HuH-7.5 (cell line): Measurements from ENCODE around the gene SERPINA10.
"Not testable (repeated sequence)": the region's sequence is repeated elsewhere in the genome, so short reads cannot be mapped to it uniquely, and the experiment has no call there.

Source experiments
- DNase-seq: peaks from one replicate; pipeline ENCODE4 v3.0.0; 2011; ENCODE audit warnings: low spot score

The SERPINA10 gene

GRCh38 chr14:94313991-94314655 is 21.1 kb upstream of the SERPINA10 start:
- no peak for DNase-seq

GRCh38 chr14:94312481-94313246 is 19.6 kb upstream of the SERPINA10 start:
- DNase-seq, result no peak

GRCh38 chr14:94310248-94310647 is 17.2 kb upstream of the SERPINA10 start:
- DNase-seq, result no peak

- no peak for DNase-seq
These were observed 16.7 kb upstream of the SERPINA10 start for GRCh38 chr14:94309721-94310120.

GRCh38 chr14:94307410-94307992 is 14.4 kb upstream of the SERPINA10 start:
- no peak for DNase-seq

DNA sequence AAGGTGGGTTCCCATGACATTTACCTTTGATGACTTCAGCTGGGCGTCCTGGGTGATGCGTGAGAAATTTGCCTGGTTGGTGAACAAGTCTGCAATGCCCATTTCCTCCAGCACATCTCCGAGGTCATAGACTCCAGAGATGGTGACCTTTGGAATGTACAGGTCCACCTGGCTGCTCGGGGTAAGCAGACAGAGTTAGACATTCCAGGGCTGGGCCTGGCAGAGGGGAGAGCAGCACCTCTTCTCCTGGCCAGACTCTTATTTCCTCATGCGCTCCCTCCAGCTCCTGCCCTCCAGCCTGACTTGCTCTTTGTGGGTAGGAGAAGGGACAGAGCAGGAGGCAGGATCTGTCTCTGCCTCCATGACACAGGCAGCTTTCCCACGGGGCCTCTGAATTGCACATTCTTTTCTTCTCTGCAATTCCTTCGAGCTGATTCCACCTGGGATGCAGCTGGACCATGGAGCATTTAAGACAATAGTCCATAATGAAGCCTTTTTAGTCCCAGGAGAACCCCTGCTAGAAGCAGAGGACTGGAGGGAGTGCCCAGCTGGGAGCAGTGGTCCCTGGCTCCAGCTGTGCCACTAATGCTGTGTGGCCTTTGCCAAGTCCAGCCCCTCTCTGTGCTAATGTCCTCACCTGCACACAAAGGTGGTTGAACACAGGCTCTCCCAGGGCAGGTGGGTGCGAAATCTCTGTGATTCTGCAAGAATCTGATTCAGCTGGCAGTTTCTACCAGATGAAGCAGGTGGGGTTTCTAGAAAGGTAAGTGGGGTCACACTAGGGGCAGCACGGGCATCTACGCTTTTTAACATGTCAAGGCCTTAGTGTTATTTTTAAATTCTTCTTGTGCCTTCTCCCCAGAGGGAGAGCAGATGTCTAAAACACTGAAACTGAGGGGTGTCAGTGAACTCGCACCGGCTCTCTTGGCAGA is 13.2 kb upstream of the SERPINA10 start:
- no peak for DNase-seq

DNA sequence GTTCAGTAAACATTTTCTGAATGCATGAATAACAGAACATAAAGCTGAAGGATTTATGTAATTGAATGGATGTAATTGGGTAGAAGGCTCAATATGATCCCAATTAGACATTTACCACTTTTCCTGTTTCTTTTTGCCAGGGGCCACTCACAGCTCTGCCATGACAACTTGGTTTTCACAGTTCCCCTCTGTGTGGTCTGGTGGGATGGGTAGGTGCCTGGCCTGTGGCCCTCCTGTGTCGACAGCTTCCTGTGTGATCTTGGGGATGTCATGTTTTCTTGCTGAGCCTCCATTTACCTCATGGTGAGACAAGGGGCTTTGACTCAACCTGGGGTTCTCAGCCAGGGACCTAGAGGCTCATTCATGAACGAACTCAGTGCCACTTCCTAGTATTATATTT is 12.6 kb upstream of the SERPINA10 start:
- no peak for DNase-seq

- DNase-seq, result no peak
These were observed 11.2 kb upstream of the SERPINA10 start for GRCh38 chr14:94304243-94304642.

DNA sequence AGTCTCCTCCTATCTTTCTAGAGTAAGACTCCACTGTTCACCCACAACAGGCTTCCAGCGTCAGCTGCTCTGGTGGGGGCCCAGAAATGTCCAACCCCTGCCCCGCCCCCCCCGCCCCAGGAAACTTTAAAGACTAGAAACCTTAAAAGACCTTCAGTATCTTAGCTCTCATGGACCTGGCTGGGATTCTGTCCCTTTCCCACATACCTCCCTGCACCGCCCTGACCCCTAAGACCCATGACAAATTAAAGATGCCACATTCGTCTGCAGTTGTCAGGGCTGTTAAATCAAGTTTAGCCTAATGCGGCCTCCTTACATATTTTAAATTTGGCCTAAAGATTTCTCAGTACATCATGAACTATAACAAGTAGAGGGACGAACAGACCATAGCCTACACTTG is 10.0 kb upstream of the SERPINA10 start:
- no peak for DNase-seq

DNA sequence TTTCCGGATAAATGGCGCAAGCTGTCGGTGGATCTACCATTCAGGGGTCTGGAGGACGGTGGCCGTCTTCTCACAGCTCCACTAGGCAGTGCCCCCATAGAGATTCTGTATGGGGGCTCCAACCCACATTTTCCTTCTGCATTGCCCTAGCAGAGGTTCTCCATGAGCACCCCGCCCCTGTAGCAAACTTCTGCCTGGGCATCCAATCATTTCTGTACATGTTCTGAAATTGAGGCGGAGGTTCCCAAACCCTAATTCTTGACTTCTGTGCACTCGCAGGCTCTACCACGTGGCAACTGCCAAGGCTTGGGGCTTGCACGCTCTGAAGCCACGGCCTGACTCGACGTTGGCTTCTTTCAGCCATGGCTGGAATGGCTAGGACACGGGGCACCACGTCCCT is 5.1 kb upstream of the SERPINA10 start:
- no peak for DNase-seq

GRCh38 chr14:94296181-94296545 is 3.1 kb upstream of the SERPINA10 start:
- DNase-seq, result not testable (repeated sequence)

- no peak for DNase-seq
These were observed 2.5 kb upstream of the SERPINA10 start for GRCh38 chr14:94295360-94296180.

- no peak for DNase-seq
These were observed 483 bp upstream of the SERPINA10 start for GRCh38 chr14:94293578-94293924.

DNA sequence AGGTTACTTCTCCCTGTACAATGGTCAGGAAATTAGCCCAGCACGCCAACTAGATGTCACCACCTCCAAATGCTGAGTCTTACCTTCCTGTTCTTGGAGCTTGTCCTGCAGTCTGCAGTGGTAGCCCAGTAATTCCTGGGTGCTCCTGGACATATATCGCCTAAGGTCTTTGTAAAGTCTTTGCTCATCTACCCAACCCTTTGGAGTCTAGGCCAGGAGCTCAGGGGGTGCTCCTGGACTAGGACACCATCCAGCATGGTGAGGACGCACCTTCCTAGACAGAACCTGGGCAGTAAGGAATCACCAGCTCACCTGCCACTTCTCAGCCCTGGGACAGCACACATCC is 569 bp downstream of the SERPINA10 start:
- DNase-seq, result no peak

DNA sequence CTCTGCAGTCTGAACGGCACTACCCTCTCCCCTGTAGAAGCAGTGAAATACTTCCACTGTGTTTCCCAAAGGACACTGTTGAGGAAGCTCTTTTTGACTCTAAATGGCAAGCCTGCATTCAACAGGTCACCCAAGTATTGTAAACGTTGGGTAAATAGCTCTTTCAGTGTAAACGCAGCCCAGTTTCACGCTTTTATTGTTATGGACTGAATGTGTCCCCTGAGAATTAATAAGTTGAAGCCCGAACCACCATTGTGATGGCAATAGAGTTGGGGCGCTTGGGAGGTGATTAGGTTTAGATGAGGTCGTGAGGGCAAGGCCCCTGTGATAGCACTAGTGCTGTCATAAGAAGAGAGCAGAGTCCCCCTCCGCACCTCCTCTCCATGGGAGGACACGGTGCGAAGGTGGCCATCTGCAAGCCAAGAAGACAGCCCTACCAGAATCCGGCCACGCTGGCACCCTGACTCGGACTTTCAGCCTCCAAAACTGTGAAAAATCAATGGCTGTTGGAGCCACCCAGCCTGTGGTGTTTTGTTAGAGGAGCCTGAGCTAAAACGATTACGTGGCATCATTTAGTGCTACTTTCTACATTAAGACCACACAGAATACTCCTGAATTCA is 1.1 kb downstream of the SERPINA10 start:
- no peak for DNase-seq

- no peak for DNase-seq
These were observed 1.7 kb downstream of the SERPINA10 start for GRCh38 chr14:94291159-94291905.

GRCh38 chr14:94290197-94290596 is 2.9 kb downstream of the SERPINA10 start:
- no peak for DNase-seq

DNA sequence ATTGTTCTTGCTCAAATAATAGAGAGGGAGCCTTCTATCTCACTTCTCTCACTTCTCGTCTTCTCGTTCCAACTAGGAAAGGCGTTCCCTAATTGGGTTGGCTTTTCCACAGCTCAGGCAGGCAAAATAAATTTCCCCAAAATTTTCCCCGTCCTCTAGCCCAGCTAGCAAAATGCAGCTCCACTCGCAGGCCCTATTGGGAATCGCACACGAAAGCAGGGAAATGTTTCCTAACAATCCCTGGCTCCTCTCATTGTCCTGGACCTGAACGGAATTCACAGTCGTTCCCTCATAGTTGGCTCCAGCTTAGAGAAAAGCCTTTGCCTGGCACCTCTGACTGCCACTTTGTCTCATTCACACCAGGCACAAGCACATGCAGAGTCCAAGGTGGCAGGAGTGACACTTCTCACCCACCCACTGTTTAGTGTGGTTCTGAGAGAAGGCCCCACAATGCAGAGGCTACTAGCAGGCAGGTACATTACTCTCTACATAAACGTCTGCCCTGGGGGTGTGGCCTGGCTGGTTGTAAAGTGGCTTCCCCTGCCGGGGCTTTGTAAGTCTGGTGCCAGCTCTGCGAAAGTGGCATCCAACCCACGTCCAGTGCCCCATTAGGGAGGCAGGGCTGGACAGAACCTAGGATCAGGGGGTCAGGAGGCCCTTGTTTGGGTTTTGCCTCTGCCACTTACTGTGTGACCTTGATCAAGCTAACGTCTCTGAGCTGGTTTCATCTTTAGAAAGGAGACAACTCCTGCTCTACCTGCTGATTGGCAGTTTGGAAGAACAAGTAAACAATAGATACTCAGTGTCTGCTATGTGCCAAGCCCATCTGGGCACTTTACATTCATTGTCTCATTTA is 4.2 kb downstream of the SERPINA10 start:
- no peak for DNase-seq

DNA sequence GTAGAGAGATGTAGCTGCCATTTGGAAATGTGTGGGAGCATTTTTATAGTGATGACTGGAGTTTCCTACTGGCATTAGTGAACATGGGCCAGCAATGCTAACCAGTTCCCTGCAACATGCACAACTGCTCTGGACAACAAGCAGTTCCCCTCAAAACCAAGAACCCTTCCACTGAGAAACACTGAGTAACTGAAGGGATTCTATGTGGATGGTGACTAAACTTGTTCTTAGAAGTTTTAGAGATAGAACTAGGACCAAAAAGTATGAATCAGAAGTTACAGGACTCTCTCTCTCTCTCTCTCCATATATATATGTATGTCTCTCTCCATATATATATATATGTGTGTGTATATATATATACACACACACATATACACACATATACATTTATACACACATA is 7.9 kb downstream of the SERPINA10 start:
- DNase-seq, result no peak

DNA sequence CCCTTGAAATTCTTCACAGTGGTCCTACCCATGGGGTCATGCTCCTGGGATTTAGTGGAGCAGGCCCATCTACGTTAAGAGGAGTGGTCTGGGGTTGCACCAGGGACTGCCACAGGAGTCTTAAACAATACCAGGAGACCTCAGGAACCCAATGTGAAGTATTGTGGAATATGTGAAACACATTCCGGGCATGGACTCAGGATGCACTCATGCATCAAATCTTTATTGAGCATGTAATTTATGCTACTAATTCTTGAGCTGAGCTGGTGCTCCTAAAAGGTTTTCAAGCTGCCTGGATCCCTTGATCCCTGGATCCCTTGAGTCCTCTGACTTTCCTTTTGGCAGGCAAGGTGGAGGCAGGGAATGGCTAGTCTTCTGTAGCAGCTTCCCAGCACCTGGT is 8.8 kb downstream of the SERPINA10 start:
- no peak for DNase-seq
